Measurements from ENCODE around the gene KLHDC10. TPM values are rescaled to one million over a fixed set of nuclear protein-coding genes. Genes with fewer than 3 reads are reported as not detected.

The KLHDC10 gene
- total and polyA plus RNA-seq, 7 experiments from 2014 or later = 1.2 to 20.4 (median 15.9) TPM

GRCh38 chr7:130135208-130136205, 65.2 kb downstream of the KLHDC10 start:
- H3K4me3 ChIP-seq (ENCODE audit: low read length) = no peak overlapping the region
- peaks cover 0 to 17% (median 10%) of the 10 kb centered on the region in 7 donors for H3K4me1 Mint-ChIP-seq
- H3K36me3 Mint-ChIP-seq = peaks cover 6 to 42% (median 34%) of the 10 kb centered on the region in 5 donors
- peaks cover 0 to 38% (median 0%) of the 10 kb centered on the region in 3 experiments for H3K36me3 ChIP-seq (ENCODE audit: control insufficient read depth in 2 of 3, insufficient read depth in 3 of 3, low read length in 3 of 3)
- no peaks in the 10 kb centered on the region for H3K27me3 ChIP-seq (ENCODE audit: control insufficient read depth in 2 of 2, insufficient read depth in 2 of 2, low read length in 2 of 2)
- no peaks in the 10 kb centered on the region for H3K9me3 Mint-ChIP-seq
- H3K27me3 Mint-ChIP-seq = no peaks in the 10 kb centered on the region
- peaks cover 0 to under 1% of the 10 kb centered on the region in 2 donors for H3K4me1 ChIP-seq (ENCODE audit: control insufficient read depth in 2 of 2, insufficient read depth in 2 of 2, low read length in 2 of 2)
- DNase-seq (no peak), ATAC-seq (no peak)
- peak overlapping the region in 1 of 9 donors; percentile 73 for H3K27ac Mint-ChIP-seq
- ChIA-PET POLR2A (interaction anchor here (1.2 kb wide), 1 partner anchor 70 kb away, joined by 6 read pairs; the partner anchor contains the start of gene TMEM209), CTCF (no interaction called here)
- intact Hi-C loops (cut with micrococcal nuclease) = no loop called here
- H3K9me3 ChIP-seq (ENCODE audit: control insufficient read depth in 2 of 3, low read length in 3 of 3) = no peaks in the 10 kb centered on the region
- H3K27ac ChIP-seq (ENCODE audit: low read depth, low read length) = no peak overlapping the region
- no peak overlapping the region for H3K4me3 Mint-ChIP-seq

- Histone ChIP-seq H3K27me3 (ENCODE audit: control insufficient read depth in 2 of 2, insufficient read depth in 2 of 2, low read length in 2 of 2) (no peaks in the 10 kb centered on the region), H3K36me3 (ENCODE audit: control insufficient read depth in 2 of 3, insufficient read depth in 3 of 3, low read length in 3 of 3) (peaks cover 0 to 33% (median 0%) of the 10 kb centered on the region in 3 experiments), H3K4me3 (ENCODE audit: low read length) (no peak overlapping the region), H3K4me1 (ENCODE audit: control insufficient read depth in 2 of 2, insufficient read depth in 2 of 2, low read length in 2 of 2) (peaks cover 0 to 8% of the 10 kb centered on the region in 2 donors), H3K9me3 (ENCODE audit: control insufficient read depth in 2 of 3, low read length in 3 of 3) (no peaks in the 10 kb centered on the region), H3K27ac (ENCODE audit: low read depth, low read length) (no peak overlapping the region)
- intact Hi-C loops (cut with micrococcal nuclease) = no loop called here
- CTCF ChIA-PET = no interaction called here
- no peak for DNase-seq
- H3K9me3 Mint-ChIP-seq = no peaks in the 10 kb centered on the region
- POLR2A ChIA-PET = no interaction called here
- H3K36me3 Mint-ChIP-seq = peaks cover under 1 to 32% (median 27%) of the 10 kb centered on the region in 5 donors
- H3K27me3 Mint-ChIP-seq = peaks cover 0 to 2% (median 0%) of the 10 kb centered on the region in 5 donors
- H3K4me3 Mint-ChIP-seq = no peak overlapping the region
- no peak overlapping the region for H3K27ac Mint-ChIP-seq
- no peak for ATAC-seq
- H3K4me1 Mint-ChIP-seq = peaks cover 3 to 20% (median 15%) of the 10 kb centered on the region in 7 donors
Measured at GRCh38 chr7:130136579-130137167, 66.3 kb downstream of the KLHDC10 start.

GRCh38 chr7:130137207-130137606, 66.9 kb downstream of the KLHDC10 start:
- CTCF ChIA-PET = no interaction called here
- Mint-ChIP-seq H3K4me3 (no peak overlapping the region), H3K4me1 (peaks cover 5 to 23% (median 18%) of the 10 kb centered on the region in 7 donors), H3K9me3 (no peaks in the 10 kb centered on the region), H3K27me3 (peaks cover 0 to 3% (median 0%) of the 10 kb centered on the region in 5 donors), H3K36me3 (peaks cover 0 to 26% (median 26%) of the 10 kb centered on the region in 5 donors), H3K27ac (no peak overlapping the region)
- Histone ChIP-seq H3K4me3 (ENCODE audit: low read length) (no peak overlapping the region), H3K27me3 (ENCODE audit: control insufficient read depth in 2 of 2, insufficient read depth in 2 of 2, low read length in 2 of 2) (no peaks in the 10 kb centered on the region), H3K4me1 (ENCODE audit: control insufficient read depth in 2 of 2, insufficient read depth in 2 of 2, low read length in 2 of 2) (peaks cover 0 to 13% of the 10 kb centered on the region in 2 donors), H3K27ac (ENCODE audit: low read depth, low read length) (no peak overlapping the region), H3K9me3 (ENCODE audit: control insufficient read depth in 2 of 3, low read length in 3 of 3) (no peaks in the 10 kb centered on the region), H3K36me3 (ENCODE audit: control insufficient read depth in 2 of 3, insufficient read depth in 3 of 3, low read length in 3 of 3) (peaks cover 0 to 33% (median 0%) of the 10 kb centered on the region in 3 experiments)
- ATAC-seq = no peak
- intact Hi-C loops (cut with micrococcal nuclease) = no loop called here
- no peak for DNase-seq
- POLR2A ChIA-PET = no interaction called here

DNA sequence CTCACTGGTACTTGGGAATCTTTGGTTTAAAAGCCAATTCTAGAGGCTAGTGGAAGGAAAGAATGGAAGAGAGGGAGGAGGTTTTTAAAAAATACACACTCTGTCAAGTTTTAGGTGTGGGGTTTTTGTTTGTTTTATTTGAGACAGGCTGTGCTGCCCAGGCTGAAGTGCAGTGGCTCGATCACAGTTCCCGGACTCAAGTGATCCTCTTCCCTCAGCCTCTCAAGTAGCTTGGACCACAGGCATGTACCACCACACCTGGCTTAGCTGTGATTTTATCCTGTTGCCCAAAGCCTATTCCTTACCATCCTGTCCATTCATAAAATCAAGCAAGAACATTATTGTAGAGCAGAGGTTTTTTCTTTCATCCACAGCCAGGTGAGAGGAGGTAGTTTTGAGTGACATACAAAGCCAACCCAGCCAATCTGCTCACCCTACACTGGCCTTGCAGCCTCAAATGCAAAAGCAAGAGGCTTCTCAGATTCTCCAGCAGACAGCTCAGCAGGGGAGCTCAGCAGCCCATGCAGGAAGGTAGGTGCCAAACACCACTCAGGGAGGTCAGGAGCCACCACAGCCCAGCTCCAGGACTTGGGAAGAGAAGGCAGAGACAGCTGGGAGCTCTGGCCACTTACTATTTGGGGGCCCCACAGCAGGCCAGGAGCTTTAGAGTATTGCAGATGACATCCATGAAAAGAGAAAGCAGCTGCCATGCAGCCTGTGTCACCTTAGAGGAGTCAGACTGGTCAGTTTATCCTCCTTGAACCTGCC, 69.0 kb downstream of the KLHDC10 start:
- Histone ChIP-seq H3K4me3 (ENCODE audit: low read length) (no peak overlapping the region), H3K4me1 (ENCODE audit: control insufficient read depth in 2 of 2, insufficient read depth in 2 of 2, low read length in 2 of 2) (peaks cover 0 to 13% of the 10 kb centered on the region in 2 donors), H3K36me3 (ENCODE audit: control insufficient read depth in 2 of 3, insufficient read depth in 3 of 3, low read length in 3 of 3) (peaks cover 0 to 16% (median 0%) of the 10 kb centered on the region in 3 experiments), H3K27ac (ENCODE audit: low read depth, low read length) (no peak overlapping the region), H3K27me3 (ENCODE audit: control insufficient read depth in 2 of 2, insufficient read depth in 2 of 2, low read length in 2 of 2) (no peaks in the 10 kb centered on the region), H3K9me3 (ENCODE audit: control insufficient read depth in 2 of 3, low read length in 3 of 3) (no peaks in the 10 kb centered on the region)
- CTCF ChIA-PET = interaction anchor here (0.6 kb wide), 1 partner anchor 22 kb away, joined by 3 read pairs; no protein-coding TSS in a partner anchor
- Mint-ChIP-seq H3K27me3 (peaks cover 0 to 13% (median 0%) of the 10 kb centered on the region in 5 donors), H3K4me1 (peaks cover 6 to 35% (median 21%) of the 10 kb centered on the region in 7 donors), H3K36me3 (peaks cover 0 to 26% (median 15%) of the 10 kb centered on the region in 5 donors), H3K4me3 (peak overlapping the region in 8 of 10 donors; percentile 40 to 86 (median 61)), H3K27ac (peak overlapping the region in 8 of 9 donors; percentile 14 to 87 (median 64)), H3K9me3 (no peaks in the 10 kb centered on the region)
- POLR2A ChIA-PET = interaction anchor here (0.9 kb wide), 1 partner anchor 66 kb away, joined by 4 read pairs; the partner anchor contains the start of gene TMEM209
- ATAC-seq (no peak), DNase-seq (no peak)
- intact Hi-C loops (cut with micrococcal nuclease) = no loop called here

GRCh38 chr7:130140551-130141160, 70.3 kb downstream of the KLHDC10 start:
- POLR2A ChIA-PET = interaction anchor here (0.6 to 1.3 kb wide), 7 partner anchors 24 to 496 kb away, joined by 3 to 6 read pairs (median 5); partner anchors contain the start of gene TMEM209
- peak overlapping the region; percentile 87 for H3K27ac ChIP-seq (ENCODE audit: low read depth, low read length)
- CTCF ChIA-PET = interaction anchor here (1.3 kb wide), 1 partner anchor 57 kb away, joined by 3 read pairs; no protein-coding TSS in a partner anchor

More at GRCh38 chr7:130140551-130141160, 70.3 kb downstream of the KLHDC10 start:
- H3K36me3 ChIP-seq (ENCODE audit: control insufficient read depth in 2 of 3, insufficient read depth in 3 of 3, low read length in 3 of 3) = peaks cover 0 to 14% (median 0%) of the 10 kb centered on the region in 3 experiments
- peaks cover 6 to 35% (median 17%) of the 10 kb centered on the region in 7 donors for H3K4me1 Mint-ChIP-seq
- no peak for DNase-seq
- peak overlapping the region; percentile 79 for H3K4me3 ChIP-seq (ENCODE audit: low read length)
- peaks cover 0 to 17% (median 0%) of the 10 kb centered on the region in 5 donors for H3K27me3 Mint-ChIP-seq
- no peaks in the 10 kb centered on the region for H3K9me3 ChIP-seq (ENCODE audit: control insufficient read depth in 2 of 3, low read length in 3 of 3)
- ATAC-seq = no peak
- peak overlapping the region; percentile 71 to 90 (median 85) for H3K4me3 Mint-ChIP-seq
- H3K36me3 Mint-ChIP-seq = peaks cover 0 to 22% (median 11%) of the 10 kb centered on the region in 5 donors
- peaks cover 0 to 13% of the 10 kb centered on the region in 2 donors for H3K4me1 ChIP-seq (ENCODE audit: control insufficient read depth in 2 of 2, insufficient read depth in 2 of 2, low read length in 2 of 2)
- H3K27ac Mint-ChIP-seq = peak overlapping the region in 7 of 9 donors; percentile 67 to 87 (median 85)
- H3K9me3 Mint-ChIP-seq = no peaks in the 10 kb centered on the region
- intact Hi-C loops (cut with micrococcal nuclease) = loop anchor here in 1 of 2 donors (1.0 to 2.0 kb wide), 3 partner anchors 65 to 528 kb away; partner anchors contain the start of genes COPG2, KLHDC10 and TMEM209
- H3K27me3 ChIP-seq (ENCODE audit: control insufficient read depth in 2 of 2, insufficient read depth in 2 of 2, low read length in 2 of 2) = no peaks in the 10 kb centered on the region

Data from naive thymus-derived CD4-positive, alpha-beta T cell (primary cell).